Stimulated activated CD4-positive, alpha-beta T cell treated with anti-CD3 and anti-CD28 coated beads, Interleukin-12 subunit alpha, Interleukin-12 subunit beta, amount 100 ng/mL, for 48 hours (primary cell): ENCODE measurements around the gene SWT1.

Experiments used
- DNase-seq, 3 donors: peaks; one replicate each; pipeline ENCODE4 v3.0.0-alpha.2; 2020; ENCODE audit warnings: low read depth in 2 of 3, low spot score in 1 of 3

SWT1 gene, protein sequence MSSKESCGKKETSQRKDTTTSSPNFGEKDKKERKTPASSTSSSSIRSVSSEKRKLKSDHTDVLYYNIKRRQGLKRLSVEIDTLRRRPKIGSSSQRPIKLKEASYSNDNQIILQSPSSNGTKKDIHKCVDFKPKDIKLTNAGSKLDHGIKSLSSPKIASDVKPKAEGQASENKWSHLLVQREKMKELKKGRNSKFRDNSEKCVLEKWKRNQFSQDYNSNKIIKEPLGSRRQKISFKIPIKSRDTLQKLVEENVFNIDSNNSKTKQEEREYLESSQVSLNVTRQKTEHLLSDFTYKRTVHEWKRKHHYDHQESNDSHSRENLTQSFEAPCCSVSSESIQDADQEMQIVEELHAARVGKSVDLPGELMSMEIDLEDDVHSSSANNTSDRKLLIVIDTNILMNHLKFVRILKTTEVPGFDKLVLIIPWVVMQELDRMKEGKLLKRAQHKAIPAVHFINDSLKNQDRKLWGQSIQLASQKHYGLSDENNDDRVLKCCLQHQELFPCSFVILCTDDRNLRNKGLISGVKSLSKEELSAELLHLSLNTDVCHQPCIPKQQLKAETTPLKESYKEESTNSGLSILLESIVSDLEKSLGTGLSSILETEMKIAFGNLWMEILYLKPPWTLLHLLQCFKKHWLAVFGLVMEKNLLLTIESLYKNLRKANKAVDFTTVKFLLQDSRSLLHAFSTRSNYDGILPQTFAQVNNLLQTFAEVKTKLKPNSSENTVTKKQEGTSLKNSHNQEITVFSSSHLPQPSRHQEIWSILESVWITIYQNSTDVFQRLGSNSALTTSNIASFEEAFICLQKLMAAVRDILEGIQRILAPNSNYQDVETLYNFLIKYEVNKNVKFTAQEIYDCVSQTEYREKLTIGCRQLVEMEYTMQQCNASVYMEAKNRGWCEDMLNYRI

DNA sequence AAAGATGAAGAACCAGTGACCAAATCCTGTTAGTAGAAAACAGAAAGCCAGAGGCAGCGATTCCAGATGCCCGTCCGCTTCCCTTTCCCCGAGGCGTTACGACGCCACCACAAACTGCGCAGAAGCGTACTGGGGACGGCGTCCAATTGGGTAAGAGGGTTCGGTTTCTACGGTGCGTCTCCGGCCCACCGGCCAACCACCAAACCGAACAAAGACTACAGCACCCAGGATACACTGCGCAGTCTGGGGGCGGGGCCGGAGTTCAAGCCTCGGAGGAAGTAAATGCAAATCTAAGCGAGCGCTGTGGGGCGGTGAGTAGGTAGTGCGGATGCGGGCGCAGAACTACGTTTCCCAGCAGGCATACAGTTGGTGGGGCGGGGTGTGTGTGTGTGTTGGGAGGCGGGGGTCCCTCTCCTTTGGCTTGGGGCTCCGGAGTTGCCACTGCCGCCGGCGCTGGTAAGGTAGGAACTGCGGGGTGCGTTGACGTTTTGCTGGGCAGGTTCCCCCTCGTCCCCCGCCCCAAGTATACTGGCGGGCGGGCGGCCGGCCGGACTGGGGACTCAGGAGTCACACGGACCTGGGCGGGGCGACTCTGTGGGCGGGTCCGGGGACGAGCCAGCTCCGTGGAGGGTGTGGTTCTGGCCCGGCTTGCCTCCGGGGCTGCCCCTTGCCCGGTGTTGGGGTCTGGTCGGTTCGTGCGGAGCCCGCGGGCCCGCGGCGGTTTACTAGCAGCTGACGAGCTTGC is at the start of gene SWT1, which contains the start of gene TRMT1L:
Gene SWT1 (plus strand): TSS at position 314 of the 745 bp plus-strand sequence. CDS start 3,675 bp downstream, outside the sequence.
Gene TRMT1L (minus strand): TSS at position 100 of the 745 bp plus-strand sequence. CDS start 241 bp downstream, outside the sequence.
- DNase-seq: peak; percentile 97 to 98 (median 97)

DNA sequence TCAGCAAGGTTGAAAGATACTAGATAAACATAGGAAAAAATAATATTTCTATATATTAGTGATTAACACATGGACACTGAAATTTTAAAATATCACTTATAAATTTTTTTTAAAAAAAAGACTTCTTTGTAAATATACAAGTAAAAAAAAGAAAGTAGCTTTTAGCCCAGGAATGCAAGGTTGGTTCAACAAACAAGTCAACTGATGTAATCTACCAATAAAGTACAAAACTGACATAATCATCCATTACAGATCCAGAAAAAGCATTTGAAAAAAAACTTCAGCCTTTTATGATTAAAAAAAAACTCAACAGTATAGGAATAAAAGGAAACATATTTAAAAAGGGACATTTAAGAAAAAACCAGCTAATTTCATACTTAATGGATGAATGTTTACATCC is 48.6 kb upstream of the SWT1 start:
- no peak for DNase-seq

DNA sequence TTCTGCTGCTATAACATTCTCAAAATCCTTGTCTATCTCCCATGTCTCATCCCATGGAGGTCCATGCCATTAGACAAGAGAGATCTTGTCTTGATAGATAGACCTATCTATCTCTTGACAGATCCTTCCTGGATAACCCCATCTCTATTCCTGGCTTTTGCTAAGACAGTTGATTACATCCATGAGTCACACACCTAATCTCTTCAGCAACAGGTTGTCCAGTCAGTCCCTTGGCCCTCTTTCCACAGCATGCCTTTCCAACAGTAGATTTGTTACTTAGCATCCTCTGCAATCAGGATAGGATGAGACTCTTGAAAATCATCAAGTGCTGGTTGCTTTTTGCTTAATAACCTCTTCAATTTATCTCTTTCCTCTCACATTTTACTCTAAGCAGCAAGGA is 46.8 kb upstream of the SWT1 start:
- DNase-seq: no peak

DNA sequence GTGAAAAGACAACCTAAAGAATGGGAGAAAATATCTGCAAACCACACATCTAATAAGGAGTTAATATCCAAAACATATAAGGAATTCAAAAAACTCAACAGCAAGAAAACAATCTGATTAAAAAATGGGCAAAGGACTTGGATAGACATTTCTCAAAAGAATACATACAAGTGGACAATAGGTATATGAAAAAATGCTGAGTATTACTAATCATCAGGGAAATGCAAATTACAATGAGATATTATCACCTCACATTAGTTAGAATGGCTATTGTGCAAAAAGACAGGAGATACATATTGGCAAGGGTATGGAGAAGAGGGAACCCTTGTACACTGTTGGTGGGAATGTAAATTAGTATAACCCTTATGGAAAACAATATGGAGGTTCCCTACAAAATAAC is 45.1 kb upstream of the SWT1 start:
- DNase-seq: no peak

DNA sequence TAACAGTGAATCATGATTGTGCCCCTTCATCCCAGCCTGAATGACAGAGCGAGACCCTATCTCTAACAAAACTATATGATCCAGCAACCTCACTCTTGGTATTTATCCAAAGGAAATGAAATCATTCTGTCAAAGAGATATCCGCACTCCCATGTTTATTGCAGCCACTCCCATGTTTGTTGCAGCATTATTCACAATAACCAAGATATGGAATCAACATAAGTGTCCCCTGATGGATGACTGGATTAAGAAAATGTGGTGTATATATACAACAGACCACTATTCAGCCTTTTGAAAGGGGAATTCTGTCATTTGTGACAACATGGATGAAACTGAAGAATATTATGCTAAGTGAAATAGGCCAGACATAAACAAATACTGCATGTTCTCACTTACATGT is 44.6 kb upstream of the SWT1 start:
- no peak for DNase-seq

DNA sequence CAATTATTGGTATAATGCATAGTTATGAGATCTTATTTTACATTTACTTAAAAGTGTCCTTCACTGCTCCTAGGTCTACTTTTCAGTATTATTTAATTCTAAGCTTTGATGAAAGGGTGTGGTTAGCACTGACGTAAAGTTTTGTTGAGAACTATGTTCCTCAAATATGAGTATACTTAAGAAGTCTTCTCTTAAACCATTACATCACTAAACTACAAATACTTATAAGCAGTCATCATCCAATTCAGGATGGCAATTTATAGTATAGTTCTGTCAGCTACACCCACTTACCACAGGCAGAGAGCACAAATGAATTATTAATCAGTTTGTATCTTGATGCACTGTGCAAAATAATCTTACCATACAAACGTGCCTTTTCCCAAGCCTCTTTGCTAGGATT is 27.3 kb upstream of the SWT1 start:
- DNase-seq: no peak

DNA sequence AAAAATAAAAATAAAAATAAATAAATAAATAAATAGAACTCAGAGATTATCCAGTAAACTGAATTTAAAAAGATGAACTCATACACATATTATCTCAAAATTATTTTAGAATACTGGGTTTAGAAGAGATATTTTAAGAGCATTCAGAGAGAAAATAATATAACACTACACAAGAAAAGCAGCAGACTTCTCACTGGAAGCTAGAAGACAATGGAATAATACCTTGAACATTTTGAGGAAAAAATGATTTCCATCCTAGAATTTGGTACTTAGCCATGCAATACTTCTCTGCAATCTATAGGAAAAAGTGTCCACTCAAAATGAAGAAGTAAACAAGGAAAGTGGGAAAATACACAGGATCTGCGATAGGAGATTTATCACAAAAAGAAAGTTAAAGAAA is 24.4 kb upstream of the SWT1 start:
- DNase-seq: no peak

DNA sequence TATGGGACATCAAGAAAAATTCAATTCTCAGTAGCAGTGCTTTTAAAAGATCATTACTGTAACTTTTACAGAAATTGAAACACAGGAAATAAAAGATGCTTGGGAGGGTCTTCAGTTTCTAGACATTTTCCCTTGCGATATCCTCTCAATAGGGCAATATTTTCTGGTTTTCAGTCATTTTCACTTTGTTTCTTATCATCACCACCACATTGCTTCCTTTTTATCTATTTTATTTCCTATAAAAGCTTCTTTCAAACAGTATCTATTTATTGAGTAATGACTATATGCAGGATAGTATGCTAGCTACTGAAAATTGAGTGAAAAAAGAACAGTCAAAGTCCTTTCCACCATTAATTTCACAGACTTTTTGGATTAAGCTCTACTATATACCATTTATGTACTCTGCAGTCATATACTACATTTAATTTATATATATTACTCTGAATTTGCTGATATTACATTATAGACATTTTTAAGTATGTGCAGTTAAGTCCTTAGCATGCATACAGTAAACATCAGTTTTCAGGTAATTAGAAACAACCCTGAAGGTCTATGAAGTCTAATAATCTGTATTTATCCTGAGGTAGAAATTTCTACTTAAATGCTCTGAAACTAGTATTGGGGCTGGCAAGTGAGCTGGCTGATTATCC is 18.9 kb upstream of the SWT1 start:
- DNase-seq: no peak

DNA sequence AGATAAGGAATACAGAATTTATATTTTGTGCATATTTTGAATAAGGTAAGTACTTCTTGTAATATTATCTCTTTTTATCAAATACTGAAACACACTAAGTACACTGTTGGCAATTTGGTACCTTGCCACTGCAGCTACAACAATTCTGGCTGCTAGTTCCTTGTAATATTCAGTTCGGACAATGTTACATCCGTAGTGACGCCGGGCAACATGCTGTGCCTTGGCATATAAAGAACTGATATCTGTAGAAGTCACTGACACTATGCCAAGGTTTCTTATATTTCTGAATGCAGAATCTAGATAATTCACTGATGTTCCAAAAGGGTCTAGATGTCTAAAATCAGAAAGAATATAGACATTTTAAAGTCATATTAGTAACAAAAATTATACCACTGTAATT is 17.7 kb upstream of the SWT1 start:
- DNase-seq: no peak

DNA sequence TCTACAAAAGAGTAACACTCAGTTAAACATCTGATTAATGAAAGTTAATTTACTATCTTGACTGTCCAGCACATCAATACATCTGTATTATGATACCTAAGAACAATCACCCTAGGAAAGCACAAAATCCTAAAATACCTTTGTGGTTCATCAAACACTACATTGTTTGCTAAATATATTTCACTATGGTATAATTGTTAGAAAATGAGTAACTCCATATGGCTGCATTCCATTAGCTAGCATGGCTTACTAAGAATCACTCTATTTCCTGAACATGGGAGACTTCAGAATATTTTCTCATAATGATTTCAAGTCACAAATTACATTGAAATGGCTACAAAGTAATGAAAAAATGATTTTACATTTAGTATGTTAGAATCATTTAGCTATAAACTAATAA is 12.7 kb upstream of the SWT1 start:
- DNase-seq: no peak

DNA sequence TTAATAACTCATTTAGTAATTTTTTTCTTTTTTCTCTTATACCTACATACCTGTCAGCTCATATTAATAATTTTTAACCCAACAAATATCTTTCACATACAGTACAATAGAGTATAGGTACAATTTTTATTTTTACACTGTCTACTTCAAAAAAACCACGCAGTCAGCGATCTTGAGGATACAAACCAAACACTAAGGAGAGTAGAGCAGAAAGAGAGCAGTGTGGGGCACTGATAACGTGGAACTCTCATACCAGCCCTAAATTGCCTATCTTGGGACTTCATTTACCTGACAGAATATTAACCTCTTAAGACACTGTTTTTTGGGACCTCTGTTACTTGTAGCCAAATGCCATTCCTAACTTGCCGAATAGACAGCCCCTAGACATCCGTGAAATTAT is 5.8 kb upstream of the SWT1 start:
- no peak for DNase-seq

DNA sequence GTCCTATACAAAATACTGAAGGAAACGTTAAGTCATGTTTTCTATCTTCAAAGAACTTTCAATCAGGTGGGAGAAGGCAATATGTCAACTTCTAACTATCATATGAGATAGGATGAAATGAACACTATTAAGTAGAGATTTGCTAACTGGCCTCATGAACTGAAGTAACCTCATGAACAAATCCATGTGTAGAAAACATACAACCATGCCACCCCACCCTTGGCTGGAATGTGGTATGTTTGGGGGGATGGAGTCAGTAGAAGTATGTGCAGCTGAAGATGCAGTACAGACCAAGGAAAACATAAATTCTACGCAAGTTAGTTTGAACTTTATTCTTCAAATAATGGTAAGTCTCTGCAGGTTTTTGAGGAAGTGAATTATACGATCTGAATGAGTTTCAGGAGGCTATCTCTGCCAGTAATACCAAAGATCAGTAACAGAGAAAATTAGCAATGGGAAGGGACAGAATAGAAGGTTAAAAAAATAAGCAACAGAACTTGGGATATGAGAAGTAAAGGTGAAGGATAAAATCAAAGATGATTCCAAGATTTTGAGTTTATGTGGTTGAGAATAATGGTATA is 4.7 kb upstream of the SWT1 start:
- no peak for DNase-seq

DNA sequence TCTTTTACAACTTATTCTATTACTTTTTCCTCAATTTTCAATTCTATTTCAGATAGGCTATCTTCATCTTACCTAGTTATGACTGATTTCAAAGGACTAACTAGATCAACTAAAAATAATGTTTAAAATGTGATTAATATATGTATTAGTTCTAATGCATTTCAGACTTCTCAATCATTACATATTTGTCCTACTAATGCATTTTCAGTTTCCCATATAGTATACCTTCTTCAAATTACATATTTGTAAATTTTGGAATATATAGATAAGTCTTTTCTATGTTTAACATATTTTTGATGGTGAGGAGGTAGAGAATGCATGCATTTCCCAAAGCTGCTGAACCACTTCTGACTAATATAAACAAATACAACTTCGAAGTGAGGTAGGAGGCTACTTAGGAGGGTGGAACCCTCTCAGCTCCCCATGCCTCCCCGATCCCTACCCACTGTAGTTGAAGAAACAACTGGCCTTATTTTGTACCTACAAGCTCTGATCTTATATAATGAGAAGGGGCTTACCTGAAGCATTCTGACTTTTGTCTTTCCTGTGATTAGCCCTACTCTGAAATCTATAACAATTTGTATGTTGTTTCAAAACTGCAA is 2.0 kb upstream of the SWT1 start:
- DNase-seq: no peak

DNA sequence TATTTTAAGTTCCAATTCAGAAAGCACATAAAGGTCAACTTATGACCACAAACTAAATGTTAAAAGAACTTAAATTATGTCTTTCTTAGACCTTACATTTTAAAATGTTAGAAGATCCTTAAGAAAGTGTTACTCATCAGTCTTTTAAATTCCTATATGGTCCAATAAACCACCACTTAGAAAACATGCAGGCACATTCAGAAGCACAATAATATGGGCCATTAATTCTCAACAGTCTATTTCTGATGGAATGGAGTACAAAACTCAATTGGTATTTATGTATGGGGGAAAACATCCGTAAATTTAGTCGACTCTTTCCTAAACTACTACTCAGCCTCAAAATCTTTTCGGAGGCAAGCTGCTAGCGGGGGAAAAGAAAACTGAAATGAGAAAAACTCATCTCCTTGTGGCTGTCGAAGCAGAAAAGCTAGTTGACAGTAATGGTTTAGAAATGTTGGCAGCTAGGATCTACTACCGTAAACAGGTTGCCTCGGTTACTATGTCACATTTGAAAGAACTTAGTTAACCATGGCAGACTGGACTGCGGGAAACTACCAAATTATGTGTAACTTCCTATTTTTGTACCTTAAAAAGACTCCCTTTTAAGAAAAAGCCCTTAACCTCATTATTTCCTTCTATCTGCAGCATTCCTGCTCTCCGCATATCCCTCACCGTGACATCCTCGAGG is 1.2 kb upstream of the SWT1 start:
- DNase-seq: no peak

DNA sequence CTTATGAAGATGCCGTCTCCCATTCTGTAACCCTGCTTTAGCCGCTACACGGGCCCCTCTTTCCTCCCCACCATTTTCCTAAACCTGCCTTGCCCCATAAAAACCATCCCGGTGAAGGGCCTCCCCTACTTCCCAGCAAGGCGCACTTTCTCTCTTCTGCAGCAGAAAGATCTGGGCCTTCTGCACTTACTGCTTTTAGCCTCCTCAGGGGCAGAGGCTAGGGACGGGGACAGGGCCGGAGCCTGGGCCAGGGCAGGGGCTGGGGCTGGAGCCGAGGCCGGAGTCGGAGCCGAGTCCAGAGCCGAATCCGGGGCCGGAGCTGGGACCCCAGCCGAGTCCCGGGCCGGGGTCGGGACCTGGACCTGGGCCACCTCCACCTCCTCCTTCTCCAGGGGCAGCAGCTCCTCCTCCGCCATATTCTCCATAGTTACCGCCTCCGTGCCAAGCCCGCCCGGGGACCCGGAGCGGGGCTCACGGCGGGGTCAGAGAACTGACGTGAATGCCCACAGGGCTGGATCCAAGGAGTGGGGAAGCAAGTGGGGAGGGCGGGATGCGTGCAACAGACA is 596 bp upstream of the SWT1 start:
- DNase-seq: peak in 2 of 3 donors; percentile 3 to 8

DNA sequence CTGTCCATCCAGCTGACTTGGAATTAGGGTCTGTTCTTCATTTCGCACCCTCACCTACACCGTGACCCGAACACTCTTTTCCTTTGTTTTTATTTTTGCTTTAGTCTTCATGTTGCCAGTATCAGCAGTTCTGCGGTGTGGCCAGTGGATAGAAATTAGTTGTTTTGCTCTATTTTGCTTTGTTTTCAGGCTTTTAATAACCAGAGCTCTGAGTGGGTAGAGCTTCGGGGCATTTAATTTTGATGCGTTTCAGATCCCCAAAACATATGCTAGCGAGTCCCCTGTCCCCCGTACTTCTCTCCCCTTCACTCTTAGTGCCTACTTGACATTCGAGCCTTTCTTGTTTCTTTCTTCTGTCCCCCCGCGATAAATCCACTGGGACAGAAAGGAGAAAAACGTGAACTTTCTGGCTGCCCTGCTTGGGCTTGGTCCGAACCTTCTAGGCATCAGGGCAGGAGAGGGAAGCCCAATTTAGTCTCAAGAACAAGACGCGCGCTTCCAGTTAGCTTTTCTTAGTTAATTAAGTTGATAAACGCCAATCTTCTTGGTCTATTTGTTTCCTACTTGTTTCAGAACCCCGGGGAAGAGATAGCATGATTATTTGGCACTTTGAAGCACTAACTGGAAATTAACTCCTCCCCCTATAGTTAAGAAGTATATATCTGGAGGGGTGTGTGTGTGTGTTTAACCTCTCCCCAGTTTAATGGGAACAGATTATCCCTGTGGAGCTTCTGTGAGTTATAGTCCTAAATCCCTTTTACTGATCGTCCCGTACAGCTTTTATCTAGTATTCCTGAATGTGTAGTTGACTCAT is 839 bp downstream of the SWT1 start:
- DNase-seq: no peak

DNA sequence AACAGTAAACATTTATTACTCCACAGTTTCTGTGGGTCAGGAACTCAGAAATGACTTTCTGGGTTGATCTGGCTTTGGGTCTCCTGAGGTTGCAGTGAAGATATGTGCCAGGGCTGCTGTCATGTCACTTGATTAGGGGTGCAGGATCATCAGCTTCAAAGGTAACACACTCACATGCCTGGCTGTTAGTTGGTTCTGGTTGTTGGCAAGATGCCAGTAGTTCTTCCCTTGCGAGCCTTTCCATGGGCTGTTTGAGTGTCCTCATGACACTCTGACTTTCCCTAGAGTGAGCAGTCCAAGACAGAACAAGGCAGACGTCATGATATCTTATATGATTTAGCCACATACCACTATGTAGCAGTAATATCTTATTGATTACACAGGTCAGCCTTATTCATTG is 1.8 kb downstream of the SWT1 start:
- no peak for DNase-seq

DNA sequence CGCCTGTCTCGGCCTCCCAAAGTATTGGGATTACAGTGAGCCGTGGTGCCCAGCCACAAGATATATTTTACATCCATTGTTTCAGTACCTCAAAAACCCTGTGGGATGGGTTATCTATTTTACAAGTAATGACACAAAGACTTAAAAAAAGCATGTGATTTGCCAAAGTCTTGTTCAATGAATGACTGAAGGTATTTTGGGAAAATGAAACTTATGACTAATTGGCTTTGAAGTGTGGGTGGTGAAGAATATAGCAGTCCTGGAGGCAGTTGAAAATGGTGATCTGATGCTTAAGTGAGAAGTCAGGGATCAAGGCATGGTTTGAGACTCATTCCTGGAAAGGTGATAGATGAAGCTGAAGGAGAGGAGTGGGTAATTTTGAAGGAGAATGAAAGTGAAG is 3.0 kb downstream of the SWT1 start:
- DNase-seq: no peak
